Uterus (tissue), 4 donors: ENCODE results near the gene SBF1. TPM values are rescaled to one million over a fixed set of nuclear protein-coding genes. Genes with fewer than 3 reads are reported as not detected.
A peak's percentile ranks its signal among the peaks of the same experiment; 100 is the strongest.

Experiments
- DNase-seq, 2 donors: peaks; one replicate each; pipeline ENCODE4 v3.0.0-alpha.2; 2019 to 2020
- H3K27ac ChIP-seq, 2 donors: fragments of 200-600 bp; sonication (generic); 1 replicate in 1 of 2; 2 replicates in 1 of 2; pipeline ENCODE4 v1.5.1; 2016 to 2018
- H3K27me3 ChIP-seq, 2 donors: fragments of 200-600 bp; sonication (generic); one replicate each; pipeline ENCODE4 v1.5.1; 2018 to 2019; ENCODE audit warnings: control low read depth in 1 of 2
- H3K36me3 ChIP-seq, 2 donors: fragments of 200-600 bp; sonication (generic); one replicate each; pipeline ENCODE4 v1.5.1; 2019; ENCODE audit warnings: control low read depth in 1 of 2
- H3K4me1 ChIP-seq, 2 donors: fragments of 200-600 bp; sonication (generic); one replicate each; pipeline ENCODE4 v1.5.1; 2018 to 2019; ENCODE audit warnings: control low read depth in 1 of 2
- H3K4me3 ChIP-seq, 2 donors: fragments of 200-600 bp; sonication (generic); 1 replicate in 1 of 2; 2 replicates in 1 of 2; pipeline ENCODE4 v1.5.1; 2018 to 2019; ENCODE audit warnings: mild to moderate bottlenecking in 1 of 2
- H3K9me3 ChIP-seq, 2 donors: fragments of 200-600 bp; sonication (generic); one replicate each; pipeline ENCODE4 v1.5.1; 2019; ENCODE audit warnings: control low read depth in 1 of 2
- POLR2A ChIP-seq, 2 donors: fragments of 450-650 bp; IDR thresholded peaks; one replicate each; pipeline ENCODE4 v1.6.1; 2016; ENCODE audit warnings: antibody characterized with exemption in 2 of 2, mild to moderate bottlenecking in 1 of 2, moderate library complexity in 1 of 2
- intact Hi-C: fragments of 100-400 bp; cut with DNase I; formaldehyde crosslinking; loops from one replicate; pipeline ENCODE4 v1.15.1; 2023; ENCODE audit warnings: low total_unique reads
- total RNA-seq, 4 donors: library from RNA; depleted of rRNA in 3 of 4; stranded (reverse); fragments of >200 nt in 3 of 4; gene quantifications; one replicate each; pipeline versions ENCODE4 v1.1.0 to v1.2.4, GENCODE V29; 2014 to 2023
- TF ChIP-seq, protein P1 (sequence below), 4 experiments: fragments of 200-600 bp in 2 of 4; fragments of 450-650 bp in 2 of 4; sonication (generic) in 2 of 4; IDR thresholded peaks; one replicate each; pipeline ENCODE4 v1.5.1; 2016 to 2019; ENCODE audit warnings: antibody characterized with exemption in 4 of 4, mild to moderate bottlenecking in 2 of 4, moderate library complexity in 1 of 4
- donor health status: DM: yes; HTN: yes; CAD: no.

Gene SBF1
- total RNA-seq, 4 donors from 2014 or later, result 35.0 to 84.0 (median 60.9) TPM

DNA sequence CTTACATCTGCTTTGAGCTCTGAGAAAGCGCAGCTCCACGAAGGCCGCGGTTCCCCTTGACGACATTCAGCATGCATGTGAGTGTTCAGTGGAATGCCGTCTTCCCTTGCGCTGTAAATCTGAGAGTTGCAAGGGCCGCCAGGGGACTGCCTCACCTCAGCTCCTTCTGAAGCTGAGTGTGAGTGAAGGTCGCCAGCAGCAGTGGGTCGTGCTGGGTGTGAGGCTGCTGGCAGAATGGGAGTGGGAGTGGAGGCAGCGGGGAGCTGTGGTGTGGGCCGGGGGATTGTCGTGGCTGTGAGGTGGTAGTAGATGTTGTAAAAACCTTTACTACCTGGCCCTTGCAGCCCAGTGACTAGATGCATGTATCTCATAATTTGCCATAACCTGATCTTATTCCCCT, 66.5 kb downstream of the SBF1 start:
- Histone ChIP-seq H3K27ac (no peak overlapping the region), H3K4me1 (no peaks in the 10 kb centered on the region), H3K9me3 (no peaks in the 10 kb centered on the region), H3K36me3 (no peaks in the 10 kb centered on the region), H3K27me3 (no peaks in the 10 kb centered on the region), H3K4me3 (no peak overlapping the region)
- DNase-seq, result no peak
- TF ChIP-seq POLR2A (IDR thresholded peaks at IDR 0.05), result no peak
- intact Hi-C loops, result no loop called here

- DNase-seq, result no peak
- H3K4me1 ChIP-seq, result no peaks in the 10 kb centered on the region
- H3K27me3 ChIP-seq, result no peaks in the 10 kb centered on the region
- intact Hi-C loops, result no loop called here
- H3K4me3 ChIP-seq, result no peak overlapping the region
- no peak for TF ChIP-seq POLR2A (IDR thresholded peaks at IDR 0.05)
- TF ChIP-seq, protein P1, sequence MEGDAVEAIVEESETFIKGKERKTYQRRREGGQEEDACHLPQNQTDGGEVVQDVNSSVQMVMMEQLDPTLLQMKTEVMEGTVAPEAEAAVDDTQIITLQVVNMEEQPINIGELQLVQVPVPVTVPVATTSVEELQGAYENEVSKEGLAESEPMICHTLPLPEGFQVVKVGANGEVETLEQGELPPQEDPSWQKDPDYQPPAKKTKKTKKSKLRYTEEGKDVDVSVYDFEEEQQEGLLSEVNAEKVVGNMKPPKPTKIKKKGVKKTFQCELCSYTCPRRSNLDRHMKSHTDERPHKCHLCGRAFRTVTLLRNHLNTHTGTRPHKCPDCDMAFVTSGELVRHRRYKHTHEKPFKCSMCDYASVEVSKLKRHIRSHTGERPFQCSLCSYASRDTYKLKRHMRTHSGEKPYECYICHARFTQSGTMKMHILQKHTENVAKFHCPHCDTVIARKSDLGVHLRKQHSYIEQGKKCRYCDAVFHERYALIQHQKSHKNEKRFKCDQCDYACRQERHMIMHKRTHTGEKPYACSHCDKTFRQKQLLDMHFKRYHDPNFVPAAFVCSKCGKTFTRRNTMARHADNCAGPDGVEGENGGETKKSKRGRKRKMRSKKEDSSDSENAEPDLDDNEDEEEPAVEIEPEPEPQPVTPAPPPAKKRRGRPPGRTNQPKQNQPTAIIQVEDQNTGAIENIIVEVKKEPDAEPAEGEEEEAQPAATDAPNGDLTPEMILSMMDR (IDR thresholded peaks at IDR 0.05), result no peak
- H3K27ac ChIP-seq, result no peak overlapping the region
- H3K9me3 ChIP-seq, result no peaks in the 10 kb centered on the region
- H3K36me3 ChIP-seq, result no peaks in the 10 kb centered on the region
Measured at GRCh38 chr22:50406416-50407170, 68.2 kb downstream of the SBF1 start.

GRCh38 chr22:50403701-50404101, 71.1 kb downstream of the SBF1 start:
- H3K27me3 ChIP-seq, result no peaks in the 10 kb centered on the region
- no peaks in the 10 kb centered on the region for H3K36me3 ChIP-seq
- no peaks in the 10 kb centered on the region for H3K9me3 ChIP-seq
- DNase-seq, result peak; percentile 28 to 40
- H3K4me3 ChIP-seq, result no peak overlapping the region
- H3K4me1 ChIP-seq, result no peaks in the 10 kb centered on the region
- no peak for TF ChIP-seq POLR2A (IDR thresholded peaks at IDR 0.05)
- TF ChIP-seq, protein P1 (IDR thresholded peaks at IDR 0.05), result no peak
- H3K27ac ChIP-seq, result no peak overlapping the region
- intact Hi-C loops, result no loop called here

- Histone ChIP-seq H3K4me1 (no peaks in the 10 kb centered on the region), H3K4me3 (no peak overlapping the region), H3K36me3 (no peaks in the 10 kb centered on the region), H3K27ac (no peak overlapping the region), H3K27me3 (no peaks in the 10 kb centered on the region), H3K9me3 (no peaks in the 10 kb centered on the region)
- intact Hi-C loops, result no loop called here
- DNase-seq, result no peak
- no peak for TF ChIP-seq POLR2A (IDR thresholded peaks at IDR 0.05)
- TF ChIP-seq, protein P1 (IDR thresholded peaks at IDR 0.05), result no peak
Measured at GRCh38 chr22:50401907-50402306, 72.9 kb downstream of the SBF1 start.

DNA sequence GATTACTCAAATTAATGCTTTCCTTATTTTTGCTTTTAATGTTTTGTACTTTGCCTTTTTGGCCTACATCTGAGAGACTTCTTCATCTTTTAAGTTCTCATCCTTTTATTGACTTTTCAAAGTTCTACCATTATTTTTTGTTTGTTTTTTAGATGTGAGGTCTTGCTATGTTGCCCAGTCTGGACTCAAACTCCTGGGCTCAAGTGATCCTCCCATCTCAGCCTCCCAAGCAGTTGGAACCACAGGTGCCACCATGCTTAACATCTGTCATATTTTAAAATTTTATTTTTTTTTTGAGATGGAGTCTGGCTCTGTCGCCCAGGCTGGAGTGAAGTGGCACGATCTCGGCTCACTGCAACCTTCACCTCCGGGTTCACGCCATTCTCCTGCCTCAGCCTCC, 73.9 kb downstream of the SBF1 start:
- Histone ChIP-seq H3K27me3 (no peaks in the 10 kb centered on the region), H3K36me3 (no peaks in the 10 kb centered on the region), H3K4me1 (no peaks in the 10 kb centered on the region), H3K27ac (no peak overlapping the region), H3K9me3 (no peaks in the 10 kb centered on the region), H3K4me3 (no peak overlapping the region)
- intact Hi-C loops, result no loop called here
- DNase-seq, result no peak
- no peak for TF ChIP-seq POLR2A (IDR thresholded peaks at IDR 0.05)
- TF ChIP-seq, protein P1 (IDR thresholded peaks at IDR 0.05), result no peak
